PC-3 (cell line): Measurements from ENCODE around the gene ATP6V1G1. TPM values are rescaled to one million over a fixed set of nuclear protein-coding genes. Genes with fewer than 3 reads are reported as not detected.
A peak's percentile ranks its signal among the peaks of the same experiment; 100 is the strongest.

Experiments
- ATAC-seq: fragments of 200-7000 bp; cut with Tn5 transposase; 2 replicates; pipeline ENCODE4 v1.9.1; 2020; ENCODE audit warnings: mild to moderate bottlenecking, moderate library complexity
- BruUV-seq: library from RNA; stranded (reverse); fragments of 400-500 nt; replicated peaks from 2 replicates; lab custom pipeline; 2021; lab: Mats Ljungman, UMichigan
- CTCF ChIA-PET: fragments of 300-600 bp; sonication (Branson Sonifier 250); formaldehyde crosslinking; loops from one replicate; lab custom pipeline; 2022; ENCODE audit warnings: antibody characterized with exemption; lab: Charles Lee
- POLR2A ChIA-PET: fragments of 300-600 bp; sonication (Branson Sonifier 250); formaldehyde crosslinking; loops from one replicate; lab custom pipeline; 2022; ENCODE audit warnings: antibody characterized with exemption; ENCODE audit not compliant: unreplicated experiment; lab: Charles Lee
- DNase-seq: peaks from one replicate; pipeline ENCODE4 v3.0.0-alpha.2; 2015
- H2AFZ ChIP-seq: fragments of 300-600 bp; sonication (generic); 2 replicates; pipeline ENCODE4 v1.6.0; 2016; ENCODE audit warnings: antibody characterized with exemption, low read length
- H3F3A ChIP-seq: fragments of 300-600 bp; sonication (generic); one replicate; pipeline ENCODE4 v1.6.0; 2017; ENCODE audit warnings: antibody characterized with exemption, low read length, control low read depth, mild to moderate bottlenecking; ENCODE audit not compliant: unreplicated experiment
- H3K27ac ChIP-seq: fragments of 300-600 bp; sonication (generic); 2 replicates; pipeline ENCODE4 v1.5.1; 2016; ENCODE audit warnings: mild to moderate bottlenecking, low read length
- H3K27me3 ChIP-seq: fragments of 300-600 bp; sonication (generic); 2 replicates; pipeline ENCODE4 v1.6.1; 2016; ENCODE audit warnings: low read length, mixed read lengths
- H3K36me3 ChIP-seq: fragments of 300-600 bp; sonication (generic); 2 replicates; pipeline ENCODE4 v1.6.1; 2016; ENCODE audit warnings: low read depth, mixed run types, low read length, mixed read lengths
- H3K4me1 ChIP-seq: fragments of 300-600 bp; sonication (generic); 2 replicates; pipeline ENCODE4 v1.5.1; 2016; ENCODE audit warnings: low read length; ENCODE audit not compliant: insufficient read depth
- H3K4me2 ChIP-seq: fragments of 300-600 bp; sonication (generic); 2 replicates; pipeline ENCODE4 v1.6.0; 2016; ENCODE audit warnings: low read length
- H3K4me3 ChIP-seq: fragments of 300-600 bp; sonication (generic); 2 replicates; pipeline ENCODE4 v1.5.1; 2016; ENCODE audit warnings: mild to moderate bottlenecking, low read length, mixed read lengths
- H3K79me2 ChIP-seq: fragments of 300-600 bp; sonication (generic); 2 replicates; pipeline ENCODE4 v1.6.1; 2017; ENCODE audit warnings: low read length, mixed read lengths
- H3K9ac ChIP-seq: fragments of 300-600 bp; sonication (generic); 2 replicates; pipeline ENCODE4 v1.6.0; 2016; ENCODE audit warnings: mild to moderate bottlenecking, low read length
- H3K9me2 ChIP-seq: fragments of 300-600 bp; sonication (generic); replicated peaks from 2 replicates; pipeline ENCODE4 v1.6.1; 2016; ENCODE audit warnings: mixed run types, low read length, mixed read lengths
- H3K9me3 ChIP-seq: fragments of 300-600 bp; sonication (generic); 2 replicates; pipeline ENCODE4 v1.6.1; 2016; ENCODE audit warnings: low read length, mixed read lengths
- H4K20me1 ChIP-seq: fragments of 300-600 bp; sonication (generic); 2 replicates; pipeline ENCODE4 v1.6.1; 2016; ENCODE audit warnings: low read length, mixed read lengths
- EZH2 ChIP-seq: fragments of 300-600 bp; sonication (generic); IDR thresholded peaks from one replicate; pipeline ENCODE4 v1.6.1; 2017; ENCODE audit warnings: antibody characterized with exemption, mild to moderate bottlenecking, low read length; ENCODE audit not compliant: unreplicated experiment
- EZH2phosphoT487 ChIP-seq: fragments of 300-600 bp; sonication (generic); IDR thresholded peaks from 2 replicates; pipeline ENCODE4 v1.6.1; 2018; ENCODE audit warnings: mild to moderate bottlenecking, antibody characterized with exemption, low read length, borderline replicate concordance
- intact Hi-C: fragments of 100-400 bp; cut with micrococcal nuclease; formaldehyde crosslinking; loops from 2 replicates; pipeline ENCODE4 v1.9.0; 2023
- total RNA-seq: library from RNA; depleted of rRNA; stranded (reverse); fragments of >200 nt; gene quantifications from 2 replicates; pipeline ENCODE4 v1.2.3, GENCODE V29; 2014
- TF ChIP-seq, protein P1 (sequence below): fragments of 300-600 bp; sonication (generic); conservative IDR thresholded peaks from 2 replicates; pipeline ENCODE4 v1.5.1; 2017; ENCODE audit warnings: antibody characterized with exemption, low read depth, mild to moderate bottlenecking, low read length

The ATP6V1G1 gene
- total RNA-seq, 1 experiment from 2014 or later, result 126 TPM

DNA sequence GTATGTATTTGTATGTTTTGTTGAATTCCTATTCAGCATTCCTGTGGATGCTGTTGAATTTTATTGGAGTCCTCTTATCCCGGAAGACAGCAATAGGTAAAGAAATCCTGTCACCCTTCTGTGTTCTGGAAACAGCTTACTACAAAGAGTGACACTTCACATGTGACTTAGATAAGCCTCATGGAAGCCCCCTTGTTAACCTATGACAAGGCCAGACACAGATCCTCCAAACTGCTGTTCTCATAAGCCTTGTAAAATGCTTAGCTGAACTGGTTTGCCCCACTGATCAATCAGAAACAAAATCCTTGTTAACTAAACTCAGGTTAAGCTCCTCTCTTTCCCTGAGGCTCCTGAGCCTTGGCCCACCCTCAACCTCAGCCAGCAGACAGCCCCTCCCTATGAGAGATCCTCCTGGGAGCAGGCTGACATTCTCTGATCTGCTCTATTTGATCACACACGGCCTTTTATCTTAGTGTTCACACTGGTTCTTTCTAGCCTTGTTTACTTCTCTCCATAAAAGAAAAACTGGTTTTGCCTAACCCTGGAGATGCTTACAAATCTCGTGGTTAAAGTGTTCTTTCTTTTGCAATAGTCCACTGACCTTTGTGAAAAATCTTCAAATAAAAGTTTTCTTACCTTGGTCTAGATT is 29.4 kb upstream of the ATP6V1G1 start:
- POLR2A ChIA-PET, result no interaction called here
- intact Hi-C loops, result no loop called here
- CTCF ChIA-PET, result interaction anchor here (0.9 kb wide), 1 partner anchor 170 kb away, joined by 3 read pairs; no protein-coding TSS in a partner anchor
- no TSS peak for BruUV-seq
- no peaks in the 10 kb centered on the region for H3K27me3 ChIP-seq
- H3K27ac ChIP-seq, result peak overlapping the region; percentile 72
- H3K4me2 ChIP-seq, result peak overlapping the region; percentile 39; the same call in 1 of the 2 replicates
- TF ChIP-seq EZH2phosphoT487 (no peak), EZH2 (no peak)
- TF ChIP-seq, protein P1, sequence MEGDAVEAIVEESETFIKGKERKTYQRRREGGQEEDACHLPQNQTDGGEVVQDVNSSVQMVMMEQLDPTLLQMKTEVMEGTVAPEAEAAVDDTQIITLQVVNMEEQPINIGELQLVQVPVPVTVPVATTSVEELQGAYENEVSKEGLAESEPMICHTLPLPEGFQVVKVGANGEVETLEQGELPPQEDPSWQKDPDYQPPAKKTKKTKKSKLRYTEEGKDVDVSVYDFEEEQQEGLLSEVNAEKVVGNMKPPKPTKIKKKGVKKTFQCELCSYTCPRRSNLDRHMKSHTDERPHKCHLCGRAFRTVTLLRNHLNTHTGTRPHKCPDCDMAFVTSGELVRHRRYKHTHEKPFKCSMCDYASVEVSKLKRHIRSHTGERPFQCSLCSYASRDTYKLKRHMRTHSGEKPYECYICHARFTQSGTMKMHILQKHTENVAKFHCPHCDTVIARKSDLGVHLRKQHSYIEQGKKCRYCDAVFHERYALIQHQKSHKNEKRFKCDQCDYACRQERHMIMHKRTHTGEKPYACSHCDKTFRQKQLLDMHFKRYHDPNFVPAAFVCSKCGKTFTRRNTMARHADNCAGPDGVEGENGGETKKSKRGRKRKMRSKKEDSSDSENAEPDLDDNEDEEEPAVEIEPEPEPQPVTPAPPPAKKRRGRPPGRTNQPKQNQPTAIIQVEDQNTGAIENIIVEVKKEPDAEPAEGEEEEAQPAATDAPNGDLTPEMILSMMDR, result no peak
- H3K79me2 ChIP-seq, result no peaks in the 10 kb centered on the region
- DNase-seq (peak; percentile 52), ATAC-seq (peak; percentile 18; the same call in 1 of the 2 replicates)
- H3K36me3 ChIP-seq, result no peaks in the 10 kb centered on the region
- H3K9me3 ChIP-seq, result no peaks in the 10 kb centered on the region
- peaks cover 17% of the 10 kb centered on the region for H3K4me1 ChIP-seq
- peak overlapping the region; percentile 38; the same call in 1 of the 2 replicates for H3K9ac ChIP-seq
- H2AFZ ChIP-seq, result no peak overlapping the region
- no peaks in the 10 kb centered on the region for H4K20me1 ChIP-seq
- H3K9me2 ChIP-seq, result no peaks in the 10 kb centered on the region; the same call in 1 of the 2 replicates
- H3F3A ChIP-seq, result peaks cover 3% of the 10 kb centered on the region
- no peak overlapping the region for H3K4me3 ChIP-seq

DNA sequence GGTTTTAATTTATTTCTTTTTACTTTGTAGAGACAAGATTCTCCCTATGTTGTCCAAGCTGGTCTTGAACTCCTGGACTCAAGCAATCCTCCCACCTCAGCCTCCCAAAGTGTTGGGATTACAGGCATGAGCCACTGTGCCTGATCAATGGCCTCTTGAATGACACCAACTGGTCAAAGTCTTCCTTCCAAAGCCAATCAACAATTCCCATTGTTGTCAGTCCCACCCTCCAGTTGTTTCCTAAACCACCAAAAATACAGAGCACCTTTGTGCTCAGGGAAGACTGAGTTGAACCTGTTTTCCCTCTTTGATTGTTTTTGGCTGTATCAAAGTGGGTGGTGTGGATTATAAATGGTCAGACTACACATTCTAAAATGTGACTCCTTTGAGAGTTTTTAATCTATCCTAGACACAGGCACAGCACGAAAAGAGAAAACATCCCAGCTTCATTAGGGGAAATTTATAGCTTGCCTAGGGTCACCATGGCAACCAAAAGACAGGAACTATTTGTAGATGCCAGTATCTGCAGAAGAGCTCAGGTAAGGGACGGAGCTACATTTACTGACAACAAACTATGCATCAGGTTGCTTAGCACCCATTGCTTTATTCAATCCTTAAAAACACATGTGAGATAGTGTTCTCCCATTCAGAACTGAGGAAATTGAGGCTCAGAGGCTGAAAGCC is 27.6 kb upstream of the ATP6V1G1 start:
- H3K27ac ChIP-seq, result no peak overlapping the region
- H2AFZ ChIP-seq, result no peak overlapping the region
- ATAC-seq, result no peak
- no peaks in the 10 kb centered on the region for H3F3A ChIP-seq
- H3K9me2 ChIP-seq, result no peaks in the 10 kb centered on the region
- intact Hi-C loops, result no loop called here
- no TSS peak for BruUV-seq
- POLR2A ChIA-PET, result no interaction called here
- no peaks in the 10 kb centered on the region for H4K20me1 ChIP-seq
- no peak overlapping the region for H3K4me2 ChIP-seq
- CTCF ChIA-PET, result no interaction called here
- H3K4me1 ChIP-seq, result peaks cover 12% of the 10 kb centered on the region
- no peaks in the 10 kb centered on the region for H3K79me2 ChIP-seq
- TF ChIP-seq EZH2phosphoT487 (no peak), EZH2 (no peak)
- H3K4me3 ChIP-seq, result no peak overlapping the region
- H3K27me3 ChIP-seq, result no peaks in the 10 kb centered on the region
- H3K36me3 ChIP-seq, result no peaks in the 10 kb centered on the region
- H3K9me3 ChIP-seq, result no peaks in the 10 kb centered on the region
- no peak overlapping the region for H3K9ac ChIP-seq
- no peak for DNase-seq

DNA sequence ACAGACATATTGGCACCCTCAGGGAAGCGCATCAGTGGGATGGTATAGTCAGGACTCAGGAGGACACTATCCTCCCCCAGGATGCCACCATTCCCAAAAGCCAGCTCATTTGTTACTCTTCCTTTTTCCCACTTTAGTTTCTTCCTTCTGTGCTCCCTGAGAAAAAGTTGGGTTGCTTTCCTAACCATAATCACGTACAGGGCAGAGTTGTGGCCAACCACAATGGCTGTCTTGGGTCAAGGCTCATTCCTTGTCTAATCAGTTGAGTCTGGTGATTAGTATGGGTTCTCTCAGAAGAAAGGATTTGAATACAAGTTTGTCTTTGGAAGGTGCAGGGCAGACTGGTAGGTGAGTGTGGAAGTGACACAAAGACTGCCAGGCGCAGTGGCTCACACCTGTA is 26.6 kb upstream of the ATP6V1G1 start:
- intact Hi-C loops, result no loop called here
- Histone ChIP-seq H3K79me2 (no peaks in the 10 kb centered on the region), H2AFZ (no peak overlapping the region), H3K4me3 (no peak overlapping the region), H3K4me2 (no peak overlapping the region), H4K20me1 (no peaks in the 10 kb centered on the region), H3K27ac (no peak overlapping the region), H3K4me1 (peaks cover 12% of the 10 kb centered on the region), H3K36me3 (no peaks in the 10 kb centered on the region), H3K27me3 (no peaks in the 10 kb centered on the region), H3K9me3 (no peaks in the 10 kb centered on the region), H3F3A (no peaks in the 10 kb centered on the region), H3K9ac (no peak overlapping the region), H3K9me2 (no peaks in the 10 kb centered on the region)
- DNase-seq, result no peak
- no TSS peak for BruUV-seq
- POLR2A ChIA-PET, result no interaction called here
- TF ChIP-seq EZH2 (no peak), EZH2phosphoT487 (no peak)
- TF ChIP-seq, protein P1, result no peak
- no peak for ATAC-seq
- CTCF ChIA-PET, result no interaction called here
